NCI-H345 treated with DMSO at 0.1 percent for 48 hours (cell line): ENCODE results near the gene FCHO2.
"Not testable (repeated sequence)": the region's sequence is repeated elsewhere in the genome, so short reads cannot be mapped to it uniquely, and the experiment has no call there.

ENCODE experiments used
- DNase-seq: peaks from one replicate; lab custom pipeline; 2025; ENCODE audit not compliant: unreplicated experiment; lab: John Stamatoyannopoulos, UW

Gene FCHO2

GRCh38 chr5:72956324-72957140 is 691 bp downstream of the FCHO2 start:
- DNase-seq, result peak; percentile 41

DNA sequence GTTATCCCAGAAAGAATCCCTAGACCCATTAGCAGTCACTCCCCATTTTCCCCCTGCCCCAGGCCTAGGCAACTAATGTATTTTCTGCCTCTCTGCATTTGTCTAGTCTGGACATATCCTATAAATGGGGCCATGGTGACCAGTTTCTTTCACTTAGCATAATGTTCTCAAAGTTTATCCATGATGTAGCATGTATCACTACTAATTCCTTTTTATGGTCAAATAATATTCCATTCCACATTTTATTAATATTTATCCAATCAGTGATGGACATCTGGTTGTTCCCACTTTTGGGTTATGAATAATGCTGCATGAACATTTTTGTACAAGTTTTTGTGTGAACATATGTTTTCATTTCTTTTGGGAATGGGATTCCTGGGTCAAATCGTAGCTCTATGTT is 1.5 kb downstream of the FCHO2 start:
- no peak for DNase-seq

GRCh38 chr5:72959257-72959656 is 3.4 kb downstream of the FCHO2 start:
- DNase-seq, result no peak

GRCh38 chr5:72974481-72974880 is 18.6 kb downstream of the FCHO2 start:
- not testable (repeated sequence) for DNase-seq

DNA sequence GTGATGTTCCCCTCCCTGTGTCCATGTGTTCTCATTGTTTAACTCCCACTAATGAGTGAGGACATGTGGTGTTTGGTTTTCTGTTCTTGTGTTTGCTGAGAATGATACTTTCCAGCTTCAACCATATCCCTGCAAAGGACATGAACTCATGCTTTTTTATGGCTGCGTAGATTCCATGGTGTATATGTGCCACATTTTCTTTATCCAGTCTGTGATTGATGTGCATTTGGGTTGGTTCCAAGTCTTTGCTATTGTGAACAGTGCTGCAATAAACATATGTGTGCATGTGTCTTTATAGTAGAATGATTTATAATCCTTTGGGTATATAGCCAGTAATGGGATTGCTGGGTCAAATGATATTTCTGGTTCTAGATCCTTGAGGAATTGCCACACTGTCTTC is 21.0 kb downstream of the FCHO2 start:
- not testable (repeated sequence) for DNase-seq

DNA sequence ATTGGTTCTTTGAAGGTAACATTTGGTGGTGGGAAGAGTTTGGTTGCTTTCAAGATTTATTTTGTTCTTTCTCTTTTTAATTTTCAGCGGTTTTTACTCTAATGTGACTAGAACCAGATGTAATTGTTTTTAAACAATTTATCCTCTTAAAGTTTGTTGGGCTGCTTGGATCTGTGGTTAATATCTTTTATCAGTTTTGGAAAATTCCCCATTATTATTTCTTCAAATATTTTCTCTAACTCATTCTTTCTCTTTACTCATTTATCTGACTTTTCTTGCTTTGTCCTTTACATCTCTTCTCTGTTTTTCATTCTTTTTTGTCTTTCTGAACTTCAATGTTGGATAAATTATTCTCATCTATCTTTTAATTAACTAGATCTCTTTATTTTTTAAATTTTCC is 29.9 kb downstream of the FCHO2 start:
- no peak for DNase-seq

DNA sequence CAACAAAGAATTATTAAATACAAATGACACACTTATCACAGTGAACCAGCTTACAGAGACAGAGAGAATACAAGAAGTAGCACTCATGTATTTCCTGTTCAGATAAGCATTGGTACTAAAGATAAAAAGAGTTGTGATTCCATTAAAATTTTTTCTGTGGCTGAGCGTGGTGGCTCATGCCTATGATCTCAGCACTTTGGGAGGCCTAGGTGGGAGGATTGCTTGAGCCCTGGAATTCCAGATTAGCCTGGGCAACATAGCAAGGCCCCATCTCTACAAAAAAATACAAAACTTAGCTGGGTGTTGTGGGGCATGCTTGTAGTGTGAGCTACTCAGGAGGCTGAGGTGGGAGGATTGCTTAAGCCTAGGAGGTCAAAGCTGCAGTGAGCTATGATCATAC is 32.9 kb downstream of the FCHO2 start:
- DNase-seq, result no peak

- no peak for DNase-seq
Observed at GRCh38 chr5:72991394-72991793, 35.6 kb downstream of the FCHO2 start.

DNA sequence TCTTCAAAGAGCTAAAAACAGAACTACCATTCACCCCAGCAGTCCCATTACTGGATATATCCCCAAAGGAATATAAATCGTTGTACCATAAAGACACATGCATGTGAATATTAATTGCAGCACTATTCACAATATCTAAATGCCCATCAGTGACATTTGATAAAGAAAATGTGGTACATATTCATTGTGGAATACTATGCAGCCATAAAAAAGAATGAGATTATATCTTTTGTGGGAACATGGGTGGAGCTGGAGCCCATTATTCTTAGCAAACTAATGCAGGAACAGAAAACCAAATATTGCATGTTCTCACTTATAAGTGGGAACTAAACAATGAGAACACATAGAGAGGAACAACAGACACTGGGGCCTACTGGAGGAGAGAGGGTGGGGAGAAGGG is 38.7 kb downstream of the FCHO2 start:
- no peak for DNase-seq

- DNase-seq, result no peak
Observed at GRCh38 chr5:72996632-72997031, 40.8 kb downstream of the FCHO2 start.

- DNase-seq, result no peak
Observed at GRCh38 chr5:72999916-73000315, 44.1 kb downstream of the FCHO2 start.

DNA sequence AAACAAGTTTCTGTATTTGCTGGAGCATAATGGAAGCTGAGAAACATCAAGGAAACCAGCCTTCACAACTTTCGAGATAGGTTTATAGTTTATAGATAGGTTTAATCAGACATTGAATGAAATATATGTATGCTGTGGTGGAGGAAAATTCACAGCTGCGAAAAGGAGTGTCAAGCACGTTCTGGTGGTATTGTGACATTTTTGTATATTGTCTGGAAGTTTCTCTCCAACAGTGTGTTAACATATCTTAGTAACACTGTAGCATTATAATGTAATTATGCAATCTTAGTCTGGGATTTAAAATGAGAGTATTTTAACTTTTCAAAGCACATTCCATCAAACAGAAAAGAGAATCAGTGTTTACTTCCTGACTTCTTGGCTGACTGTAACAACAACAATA is 50.0 kb downstream of the FCHO2 start:
- DNase-seq, result no peak

- DNase-seq, result no peak
Observed at GRCh38 chr5:73007051-73007450, 51.2 kb downstream of the FCHO2 start.

DNA sequence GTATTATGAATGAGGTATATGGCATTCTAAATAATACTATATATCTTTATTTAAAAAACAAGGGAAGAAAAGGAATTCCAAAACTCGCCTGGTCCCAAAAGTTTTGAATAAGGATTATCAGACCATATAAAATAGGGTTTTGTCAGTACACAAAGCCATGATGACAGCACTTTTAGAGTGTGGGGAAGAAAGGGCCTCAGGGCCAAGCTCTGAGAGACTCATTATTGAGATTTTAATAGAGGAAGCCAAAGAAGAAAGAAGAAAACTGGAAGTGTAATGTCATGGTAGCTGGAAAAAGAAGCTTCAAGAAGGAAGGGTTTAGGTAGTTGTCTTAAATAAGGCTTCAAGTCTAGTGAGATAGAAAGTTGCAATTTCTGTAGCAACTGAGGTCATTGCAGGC is 53.0 kb downstream of the FCHO2 start:
- no peak for DNase-seq

DNA sequence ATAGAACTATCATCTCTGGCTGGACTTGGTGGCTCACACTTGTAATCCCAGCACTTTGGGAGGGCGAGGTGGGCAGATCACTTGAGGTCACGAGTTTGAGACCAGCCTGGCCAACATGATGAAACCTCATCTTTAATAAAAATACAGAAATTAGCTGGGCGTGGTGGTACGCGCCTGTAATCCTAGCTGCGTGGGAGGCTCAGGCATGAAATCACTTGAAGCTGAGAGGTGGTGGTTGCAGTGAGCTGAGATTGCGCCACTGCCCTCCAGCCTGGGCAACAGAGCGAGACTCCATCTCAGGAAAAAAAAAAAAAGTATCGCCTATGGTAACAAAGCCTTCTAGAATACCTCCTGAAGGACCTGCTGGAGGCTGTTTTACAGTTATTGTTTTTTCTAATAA is 55.8 kb downstream of the FCHO2 start:
- not testable (repeated sequence) for DNase-seq

- no peak for DNase-seq
Observed at GRCh38 chr5:73018892-73019291, 63.1 kb downstream of the FCHO2 start.

DNA sequence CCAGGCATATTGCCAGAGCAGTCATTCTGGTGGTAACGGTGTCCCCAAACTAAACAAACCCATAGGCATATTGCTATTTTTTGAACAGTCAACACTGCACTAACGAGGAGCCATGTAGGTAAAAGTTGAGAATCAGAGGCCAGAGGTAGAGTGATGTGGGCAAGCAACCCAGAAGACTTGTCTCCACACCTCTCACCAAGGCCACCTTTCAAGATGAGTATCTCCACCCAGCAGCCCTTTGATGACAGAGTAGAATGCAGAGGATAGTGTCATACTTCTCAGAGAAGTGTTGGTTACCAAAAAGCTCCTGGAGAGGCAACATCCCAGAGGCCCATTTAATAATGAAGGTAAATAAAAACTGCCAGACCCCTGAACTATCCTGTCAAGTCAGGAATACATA is 63.9 kb downstream of the FCHO2 start:
- no peak for DNase-seq

- DNase-seq, result no peak
Observed at GRCh38 chr5:73022471-73023169, 66.8 kb downstream of the FCHO2 start.

- not testable (repeated sequence) for DNase-seq
Observed at GRCh38 chr5:73024946-73025544, 69.2 kb downstream of the FCHO2 start.

DNA sequence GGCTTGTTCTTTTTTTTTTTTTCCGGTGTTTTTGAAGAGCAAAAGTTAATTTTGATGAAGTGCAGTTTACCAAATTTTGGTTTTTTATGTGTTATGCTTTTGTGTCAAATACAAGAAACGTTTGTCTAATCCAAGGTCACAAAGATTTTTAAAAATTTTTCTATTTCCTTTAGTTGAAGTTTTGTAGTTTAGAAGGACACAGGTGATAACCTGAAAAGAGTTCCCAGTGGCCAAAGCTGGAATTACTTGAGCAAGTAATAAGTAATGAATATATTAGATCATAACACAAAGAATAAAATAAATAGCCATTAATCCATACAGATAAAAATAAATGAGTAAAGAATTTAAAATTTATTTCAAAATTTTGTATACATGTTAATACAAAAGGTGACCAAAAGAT is 71.5 kb downstream of the FCHO2 start:
- no peak for DNase-seq

DNA sequence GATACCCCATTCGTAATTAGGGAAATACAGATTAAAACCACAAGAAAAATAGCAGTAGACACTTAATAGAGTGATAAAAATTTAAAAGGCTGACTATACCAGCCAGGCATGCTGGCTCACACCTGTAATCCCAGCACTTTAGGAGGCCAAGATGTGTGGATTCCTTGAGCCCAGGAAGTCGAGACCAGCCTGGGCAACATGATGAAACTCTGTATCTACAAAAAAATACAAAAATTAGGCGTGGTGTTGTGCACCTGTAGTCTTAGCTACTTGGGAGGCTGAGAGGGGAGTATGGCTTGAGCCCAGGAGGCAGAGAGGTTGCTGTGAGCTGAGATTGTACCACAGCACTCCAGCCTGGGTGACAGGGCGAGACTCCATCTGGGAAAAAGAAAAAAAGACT is 72.0 kb downstream of the FCHO2 start:
- DNase-seq, result no peak

DNA sequence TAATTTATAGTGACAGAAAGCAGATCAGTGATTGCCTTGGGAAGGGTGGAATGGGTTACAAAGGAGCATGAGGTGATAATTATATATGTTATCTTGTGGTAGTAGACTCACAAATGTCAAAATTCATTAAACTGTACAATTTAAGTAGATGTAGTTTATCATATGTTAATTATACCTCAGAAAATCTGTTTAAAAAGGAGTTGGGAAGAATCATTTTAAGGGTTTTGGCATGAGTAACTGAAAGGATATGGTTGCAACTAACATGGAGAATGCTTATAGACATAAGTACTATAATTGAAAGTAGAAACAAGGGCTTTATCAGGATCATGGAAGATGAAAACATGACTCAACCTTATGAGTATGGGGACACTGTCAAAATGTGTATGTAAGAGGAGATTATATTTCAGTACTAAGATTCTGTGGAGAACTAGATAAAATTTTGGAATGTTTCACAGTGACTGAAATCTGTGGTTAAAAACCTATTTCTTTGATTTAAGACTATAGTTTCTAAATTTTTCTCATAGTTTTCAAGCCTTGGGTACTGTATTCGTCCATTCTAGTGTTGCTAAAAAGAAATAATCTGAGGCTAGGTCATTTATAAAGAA is 73.3 kb downstream of the FCHO2 start:
- no peak for DNase-seq
